Thoracic aorta (tissue), 2 donors: ENCODE data around the gene PRPF8. TPM values are rescaled to one million over a fixed set of nuclear protein-coding genes. Genes with fewer than 3 reads are reported as not detected.
A peak's percentile ranks its signal among the peaks of the same experiment; 100 is the strongest.

Source experiments
- ATAC-seq: fragments of 150-250 bp; one replicate; pipeline ENCODE4 v1.8.0; 2017; ENCODE audit warnings: low read depth; ENCODE audit not compliant: insufficient number of reproducible peaks, low FRiP score
- DNase-seq: peaks from one replicate; pipeline ENCODE4 v3.0.0-alpha.2; 2020; ENCODE audit warnings: low spot score
- H3K27ac ChIP-seq, 2 donors: fragments of 200-600 bp; sonication (generic); 1 replicate in 1 of 2; 2 replicates in 1 of 2; pipeline ENCODE4 v1.5.1; 2016; ENCODE audit warnings: mild to moderate bottlenecking in 2 of 2, moderate library complexity in 2 of 2
- H3K27me3 ChIP-seq: fragments of 200-600 bp; sonication (generic); replicated peaks from 2 replicates; pipeline ENCODE4 v1.6.0; 2016; ENCODE audit warnings: mild to moderate bottlenecking; ENCODE audit not compliant: insufficient read depth
- H3K36me3 ChIP-seq: fragments of 200-600 bp; sonication (generic); one replicate; pipeline ENCODE4 v1.5.1; 2016
- H3K4me1 ChIP-seq, 2 donors: fragments of 200-600 bp; sonication (generic); 1 replicate in 1 of 2; 2 replicates in 1 of 2; pipeline versions ENCODE4 v1.5.1 to v1.6.0; 2016; ENCODE audit warnings: low read depth in 2 of 2, mild to moderate bottlenecking in 1 of 2; ENCODE audit not compliant: control insufficient read depth in 1 of 2
- H3K4me3 ChIP-seq: fragments of 200-600 bp; sonication (generic); 2 replicates; pipeline ENCODE4 v1.5.1; 2016; ENCODE audit warnings: mild to moderate bottlenecking
- H3K9me3 ChIP-seq: fragments of 200-600 bp; sonication (generic); 2 replicates; pipeline ENCODE4 v1.5.1; 2016
- CTCF ChIP-seq: fragments of 200-600 bp; sonication (generic); IDR thresholded peaks from one replicate; pipeline ENCODE4 v1.5.1; 2019; ENCODE audit warnings: antibody characterized with exemption
- total RNA-seq, 2 donors: library from RNA; depleted of rRNA; stranded (reverse); fragments of >200 nt; gene quantifications; one replicate each; pipeline versions ENCODE4 v1.1.0 to v1.2.3, GENCODE V29; 2016

Gene PRPF8
- total RNA-seq, 2 donors from 2014 or later: 184 to 186 TPM

DNA sequence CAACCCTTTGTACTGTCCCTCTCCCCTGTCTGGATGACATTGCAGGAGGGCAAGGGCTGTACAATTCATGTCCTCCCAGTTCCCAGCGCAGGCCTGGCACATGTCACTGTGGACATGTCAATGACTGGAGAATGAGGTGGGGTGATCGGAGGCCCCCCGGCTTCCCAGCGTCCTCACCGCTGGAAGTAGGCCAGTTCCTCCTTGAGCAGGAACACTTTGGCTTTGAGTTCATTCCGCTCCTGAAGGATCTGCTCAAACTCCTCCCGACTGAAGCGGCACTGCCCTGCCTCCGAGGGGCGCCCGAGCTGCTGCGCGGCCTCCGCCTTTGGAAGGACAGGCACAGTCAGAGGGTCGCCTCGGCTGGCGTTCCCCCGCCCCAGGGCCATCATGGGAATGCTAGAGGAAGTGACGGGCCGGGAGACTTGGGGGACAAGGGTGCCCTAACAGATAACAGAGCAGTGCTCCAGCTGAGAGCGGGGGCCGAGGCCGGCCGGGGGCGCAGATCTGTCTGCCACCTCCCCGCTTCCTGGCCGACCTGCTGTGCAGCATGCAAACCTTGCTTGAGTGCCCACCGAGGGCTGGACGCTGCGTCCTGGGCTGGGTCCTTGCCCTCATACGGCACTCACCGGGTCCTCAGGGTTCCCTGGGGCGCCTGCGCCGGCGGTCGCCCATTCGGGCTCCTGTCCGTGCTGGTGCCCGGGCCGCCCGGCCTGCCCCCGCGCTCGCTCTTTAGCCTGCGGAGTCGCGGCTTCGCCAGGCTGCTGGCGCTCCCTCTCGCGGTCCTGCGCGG lies 36.3 kb downstream of the PRPF8 start:
- H3K4me1 ChIP-seq: peaks cover 14 to 34% of the 10 kb centered on the region in 2 donors
- no peak for DNase-seq
- no peak for ATAC-seq

GRCh38 chr17:1647802-1648171 lies 36.9 kb downstream of the PRPF8 start:
- TF ChIP-seq CTCF: no peak
- H3K9me3 ChIP-seq: no peaks in the 10 kb centered on the region
- ATAC-seq (no peak), DNase-seq (no peak)
- no peak overlapping the region for H3K27ac ChIP-seq
- H3K27me3 ChIP-seq: no peaks in the 10 kb centered on the region
- H3K36me3 ChIP-seq: peaks cover 25% of the 10 kb centered on the region
- peaks cover 14 to 35% of the 10 kb centered on the region in 2 donors for H3K4me1 ChIP-seq
- H3K4me3 ChIP-seq: peak overlapping the region; percentile 78

More for the DNA sequence above, 36.3 kb downstream of the PRPF8 start:
- no peak for TF ChIP-seq CTCF
- H3K9me3 ChIP-seq: no peaks in the 10 kb centered on the region
- H3K27me3 ChIP-seq: no peaks in the 10 kb centered on the region
- H3K36me3 ChIP-seq: peaks cover 31% of the 10 kb centered on the region
- H3K27ac ChIP-seq: peak overlapping the region; percentile 83
- peak overlapping the region; percentile 78 for H3K4me3 ChIP-seq

DNA sequence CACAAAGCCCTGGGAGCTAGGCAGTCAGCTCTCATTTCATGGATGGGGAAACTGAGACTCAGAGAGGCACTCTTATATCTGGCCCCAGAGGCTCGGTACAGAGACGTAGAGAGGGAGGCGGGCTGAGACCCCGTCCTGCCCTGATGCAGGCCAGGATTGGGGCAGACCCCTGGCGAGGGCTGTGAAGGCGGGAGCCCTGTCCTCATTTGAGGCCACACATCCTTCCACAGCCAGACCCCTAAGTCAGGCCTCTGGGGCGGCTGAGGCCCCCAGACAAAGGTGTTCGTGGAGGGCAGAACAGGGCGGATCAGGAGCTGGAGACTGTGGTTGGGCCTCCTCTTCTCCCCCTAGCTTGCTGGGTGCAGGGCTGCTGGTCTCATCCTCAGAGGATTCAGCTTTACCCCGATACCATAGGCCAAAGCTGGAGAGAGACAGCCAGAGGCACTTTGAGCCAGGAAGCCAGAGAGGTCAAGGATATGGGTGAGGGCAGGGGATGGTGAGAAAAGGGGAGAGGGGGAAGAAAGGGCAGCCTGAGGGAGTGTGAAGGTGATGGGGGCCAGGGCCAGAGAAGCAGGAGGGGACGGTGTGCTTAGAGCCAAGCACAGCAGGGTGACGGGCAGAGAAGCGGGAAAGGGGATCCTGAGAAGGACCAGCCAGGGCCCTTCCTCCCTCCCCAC lies 38.3 kb downstream of the PRPF8 start:
- no peaks in the 10 kb centered on the region for H3K9me3 ChIP-seq
- DNase-seq (no peak), ATAC-seq (no peak)
- H3K36me3 ChIP-seq: peaks cover 10% of the 10 kb centered on the region
- no peaks in the 10 kb centered on the region for H3K27me3 ChIP-seq
- H3K4me3 ChIP-seq: no peak overlapping the region
- TF ChIP-seq CTCF: no peak
- peaks cover 14 to 35% of the 10 kb centered on the region in 2 donors for H3K4me1 ChIP-seq
- H3K27ac ChIP-seq: no peak overlapping the region

DNA sequence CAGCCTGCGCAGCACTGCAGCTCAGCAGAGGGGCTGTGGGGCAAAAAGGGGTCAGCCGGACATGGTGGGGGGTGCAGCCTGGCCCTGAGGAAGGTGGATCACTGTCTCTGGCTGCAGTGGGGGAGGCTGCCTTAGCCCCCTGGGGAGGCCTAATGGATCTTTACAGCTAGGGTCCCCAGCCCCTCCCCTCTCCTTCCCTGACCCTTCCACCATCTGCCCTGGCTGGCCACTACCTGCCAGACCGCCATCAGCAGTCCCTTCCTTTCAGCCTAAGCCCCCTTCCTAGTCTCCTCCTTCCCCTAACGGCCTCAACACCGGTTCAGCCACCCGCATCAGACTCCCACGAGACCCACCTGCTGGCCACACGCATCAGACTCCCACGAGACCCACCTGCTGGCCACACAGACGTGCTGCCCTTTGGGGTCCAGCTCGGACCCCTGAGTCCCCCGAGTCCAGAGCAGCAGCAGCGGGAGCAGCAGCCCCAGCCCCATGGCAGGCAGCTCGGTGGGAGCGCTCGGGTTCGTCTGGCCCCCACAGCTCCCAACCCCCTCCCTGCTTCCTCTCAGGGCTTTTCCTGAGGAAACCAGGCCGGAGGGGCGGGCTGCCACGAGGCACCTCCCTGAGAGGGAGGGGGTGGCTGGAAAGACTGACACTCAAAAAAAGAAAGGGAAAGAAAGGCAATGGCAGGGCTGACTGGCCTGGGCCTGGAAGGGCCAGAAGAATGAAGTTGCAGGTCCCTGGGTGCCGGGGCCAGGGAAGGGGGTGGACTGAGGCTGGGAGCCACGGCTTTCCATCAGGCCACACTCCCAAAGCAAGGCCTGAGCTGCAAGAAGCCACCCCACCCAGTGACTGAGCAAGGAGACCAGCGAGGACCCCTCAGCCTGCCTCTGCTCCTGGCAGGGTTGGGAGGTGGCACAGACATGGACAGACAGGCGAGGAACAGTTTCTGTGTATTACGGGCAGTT lies 39.2 kb downstream of the PRPF8 start, which contains the start of gene SCARF1:
Gene SCARF1 (minus strand): TSS at position 526 of the 965 bp plus-strand sequence. CDS start 35 bp downstream, at position 491.
- DNase-seq (no peak), ATAC-seq (no peak)
- Histone ChIP-seq H3K36me3 (peaks cover 2% of the 10 kb centered on the region), H3K27me3 (no peaks in the 10 kb centered on the region), H3K4me1 (peaks cover 12 to 29% of the 10 kb centered on the region in 2 donors), H3K27ac (no peak within 1 kb of the TSS), H3K4me3 (peak within 1 kb of the TSS; percentile 35), H3K9me3 (no peaks in the 10 kb centered on the region)
- no peak for TF ChIP-seq CTCF
